GM12891 (cell line): ENCODE results near the gene ZNF385D.

Source experiments
- POLR2A ChIP-seq: IDR thresholded peaks from 2 replicates; pipeline ENCODE4 v1.6.1; 2011; ENCODE audit warnings: low read depth, low read length, control low read depth
- POLR2AphosphoS5 ChIP-seq: IDR thresholded peaks from 2 replicates; pipeline ENCODE4 v1.6.1; 2011; ENCODE audit warnings: low read depth, low read length, control low read depth

GRCh38 chr3:21697707-21698106 lies 53.3 kb downstream of the ZNF385D start:
- TF ChIP-seq POLR2A: no peak
- no peak for TF ChIP-seq POLR2AphosphoS5
